Fibroblast of pulmonary artery (primary cell): ENCODE results near the gene LGALS12.

ENCODE experiments used
- DNase-seq: peaks from one replicate; pipeline ENCODE4 v3.0.0-alpha.2; 2010; ENCODE audit warnings: low read depth
- H3K4me3 ChIP-seq: replicated peaks from 2 replicates; pipeline ENCODE4 v1.5.1; 2011; ENCODE audit warnings: low read depth, mild to moderate bottlenecking, control low read depth, low read length, moderate library complexity
- CTCF ChIP-seq: IDR thresholded peaks from 2 replicates; pipeline ENCODE4 v1.5.1; 2011; ENCODE audit warnings: mild to moderate bottlenecking, control low read depth, low read length, inconsistent platforms; ENCODE audit errors: missing control alignments

The LGALS12 gene, protein sequence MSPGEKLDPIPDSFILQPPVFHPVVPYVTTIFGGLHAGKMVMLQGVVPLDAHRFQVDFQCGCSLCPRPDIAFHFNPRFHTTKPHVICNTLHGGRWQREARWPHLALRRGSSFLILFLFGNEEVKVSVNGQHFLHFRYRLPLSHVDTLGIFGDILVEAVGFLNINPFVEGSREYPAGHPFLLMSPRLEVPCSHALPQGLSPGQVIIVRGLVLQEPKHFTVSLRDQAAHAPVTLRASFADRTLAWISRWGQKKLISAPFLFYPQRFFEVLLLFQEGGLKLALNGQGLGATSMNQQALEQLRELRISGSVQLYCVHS

DNA sequence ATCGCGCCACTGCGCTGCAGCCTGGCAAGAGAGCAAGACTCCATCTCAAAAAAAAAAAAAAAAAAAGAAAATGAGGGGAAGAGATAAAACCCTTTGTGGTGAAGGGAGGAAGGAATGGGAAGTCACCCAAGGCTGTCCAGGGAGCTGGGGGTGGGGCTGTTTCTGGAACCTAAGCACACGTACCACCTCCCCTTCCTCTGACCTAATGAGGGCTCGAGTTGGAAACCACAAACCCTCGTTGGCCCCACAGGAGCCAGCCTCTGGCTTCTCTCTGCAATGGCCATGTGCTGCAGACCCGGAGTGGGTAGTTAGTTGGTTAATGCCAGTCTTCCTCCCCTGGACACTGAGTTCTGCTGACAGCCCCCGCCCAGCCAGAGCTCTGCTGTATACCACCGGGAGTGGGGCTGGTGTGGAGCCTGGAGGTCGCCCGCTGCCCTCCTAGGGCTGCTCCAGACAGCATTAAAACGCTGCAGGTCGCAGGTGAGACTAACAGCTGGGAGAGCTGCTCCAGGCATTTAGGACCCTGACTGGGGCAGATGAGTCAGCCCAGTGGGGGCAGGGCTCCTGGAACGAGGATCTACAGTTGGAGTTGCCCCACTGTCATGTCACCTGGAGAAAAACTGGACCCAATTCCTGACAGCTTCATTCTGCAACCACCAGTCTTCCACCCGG is at the start of gene LGALS12:
Gene LGALS12, plus strand, starts transcription at position 228 of the 672 bp plus-strand sequence. Its CDS starts 375 bp downstream, at position 603.
- DNase-seq, result peak; percentile 79
- no peak within 1 kb of the TSS for H3K4me3 ChIP-seq
- TF ChIP-seq CTCF, result no peak

GRCh38 chr11:63459586-63459985 is 46.3 kb upstream of the LGALS12 start:
- DNase-seq, result no peak
- no peak overlapping the region for H3K4me3 ChIP-seq
- TF ChIP-seq CTCF, result no peak

- no peak for TF ChIP-seq CTCF
- DNase-seq, result no peak
- no peak overlapping the region for H3K4me3 ChIP-seq
Measured at GRCh38 chr11:63462137-63462536, 43.7 kb upstream of the LGALS12 start.

DNA sequence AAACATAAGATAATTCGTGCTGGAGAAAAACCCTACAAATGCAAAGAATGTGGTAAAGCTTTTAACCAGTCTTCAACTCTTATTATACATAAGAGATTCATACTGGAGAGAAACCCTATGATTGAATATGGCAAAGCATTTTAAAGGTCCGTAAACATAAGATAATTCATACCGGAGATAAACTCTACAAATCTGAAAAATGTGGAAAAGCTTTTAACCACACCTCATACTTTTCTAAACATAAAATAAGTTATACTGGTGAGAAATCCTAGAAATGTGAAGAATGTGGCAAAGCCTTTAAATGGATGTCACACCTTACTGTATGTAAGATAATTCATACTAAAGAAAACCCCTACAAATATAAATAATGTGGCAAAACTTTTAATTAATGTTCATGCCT is 35.6 kb upstream of the LGALS12 start:
- TF ChIP-seq CTCF, result no peak
- no peak for DNase-seq
- H3K4me3 ChIP-seq, result no peak overlapping the region

DNA sequence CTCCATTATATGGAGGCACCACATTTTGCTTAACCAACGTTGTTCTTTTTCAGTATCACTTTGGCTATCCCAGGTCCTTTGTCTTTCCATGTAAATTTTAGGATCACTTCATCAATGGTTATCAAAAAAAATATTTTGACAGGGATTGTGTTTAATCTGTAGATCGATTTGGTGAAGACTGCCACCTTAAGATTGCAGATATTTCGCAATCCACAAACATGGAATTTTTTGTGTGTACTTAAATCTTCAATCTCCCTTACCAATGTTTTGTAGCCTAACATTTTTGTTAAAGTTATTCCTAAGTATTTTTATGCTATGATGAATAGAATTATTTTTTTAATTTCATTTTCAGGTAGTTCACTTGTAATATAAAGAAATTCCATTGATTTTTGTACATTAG is 33.5 kb upstream of the LGALS12 start:
- DNase-seq, result no peak
- H3K4me3 ChIP-seq, result no peak overlapping the region
- TF ChIP-seq CTCF, result no peak

GRCh38 chr11:63476618-63477017 is 29.3 kb upstream of the LGALS12 start:
- H3K4me3 ChIP-seq, result no peak overlapping the region
- DNase-seq, result no peak

More at GRCh38 chr11:63476618-63477017, 29.3 kb upstream of the LGALS12 start:
- TF ChIP-seq CTCF, result no peak
